NCI-H1694 (cell line): ENCODE measurements around the gene FAM83G.

Experiments used
- DNase-seq: peaks from one replicate; lab custom pipeline; 2025; lab: John Stamatoyannopoulos, UW

The FAM83G gene

GRCh38 chr17:18920911-18921441 is 83.6 kb downstream of the FAM83G start:
- no peak for DNase-seq

DNA sequence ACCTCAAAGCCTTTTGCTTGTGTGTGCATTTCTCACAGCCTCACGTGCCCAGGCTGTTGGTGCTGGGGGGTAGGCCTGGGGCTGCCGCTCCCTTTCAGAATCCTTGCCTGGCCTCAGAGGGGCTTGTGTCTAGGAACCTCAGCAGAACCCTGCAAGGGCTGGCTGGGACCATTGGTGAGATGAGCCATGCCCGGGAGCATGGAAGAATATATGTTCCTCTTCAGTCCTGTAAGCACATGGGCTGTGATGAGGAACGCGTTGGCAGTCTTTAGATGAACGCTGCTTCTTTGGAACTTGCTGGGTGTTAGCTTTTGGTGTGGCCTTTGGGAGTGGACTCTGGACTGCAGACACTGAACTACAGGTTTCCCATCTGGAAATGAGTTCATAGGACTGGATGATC is 84.6 kb downstream of the FAM83G start:
- DNase-seq, result no peak
